MG63 (cell line): ENCODE measurements around the gene FASTK. TPM values are rescaled to one million over a fixed set of nuclear protein-coding genes. Genes with fewer than 3 reads are reported as not detected.

Experiments used
- DNase-seq: peaks from one replicate; pipeline ENCODE4 v3.0.0-alpha.2; 2020
- H3K27me3 ChIP-seq: fragments of 250-450 bp; sonication (Bioruptor Pico); 2 replicates; pipeline ENCODE4 v1.5.1; 2020; ENCODE audit warnings: mild to moderate bottlenecking, moderate library complexity
- H3K36me3 ChIP-seq: fragments of 250-450 bp; sonication (Bioruptor Pico); 2 replicates; pipeline ENCODE4 v1.5.1; 2020; ENCODE audit warnings: mild to moderate bottlenecking, moderate library complexity
- H3K4me3 ChIP-seq: fragments of 250-450 bp; sonication (Bioruptor Pico); 2 replicates; pipeline ENCODE4 v1.5.1; 2020; ENCODE audit warnings: mild to moderate bottlenecking, moderate library complexity
- H3K9me3 ChIP-seq: fragments of 250-450 bp; sonication (Bioruptor Pico); 2 replicates; pipeline ENCODE4 v1.5.1; 2020; ENCODE audit warnings: mild to moderate bottlenecking, moderate library complexity
- total RNA-seq: library from RNA; depleted of rRNA; stranded (reverse); fragments of >200 nt; shearing (Covaris generic); gene quantifications from 2 replicates; pipeline ENCODE4 v1.2.3, GENCODE V29; 2014; ENCODE audit warnings: low replicate concordance

FASTK gene
- total RNA-seq, 1 experiment from 2014 or later = 71.5 TPM

DNA sequence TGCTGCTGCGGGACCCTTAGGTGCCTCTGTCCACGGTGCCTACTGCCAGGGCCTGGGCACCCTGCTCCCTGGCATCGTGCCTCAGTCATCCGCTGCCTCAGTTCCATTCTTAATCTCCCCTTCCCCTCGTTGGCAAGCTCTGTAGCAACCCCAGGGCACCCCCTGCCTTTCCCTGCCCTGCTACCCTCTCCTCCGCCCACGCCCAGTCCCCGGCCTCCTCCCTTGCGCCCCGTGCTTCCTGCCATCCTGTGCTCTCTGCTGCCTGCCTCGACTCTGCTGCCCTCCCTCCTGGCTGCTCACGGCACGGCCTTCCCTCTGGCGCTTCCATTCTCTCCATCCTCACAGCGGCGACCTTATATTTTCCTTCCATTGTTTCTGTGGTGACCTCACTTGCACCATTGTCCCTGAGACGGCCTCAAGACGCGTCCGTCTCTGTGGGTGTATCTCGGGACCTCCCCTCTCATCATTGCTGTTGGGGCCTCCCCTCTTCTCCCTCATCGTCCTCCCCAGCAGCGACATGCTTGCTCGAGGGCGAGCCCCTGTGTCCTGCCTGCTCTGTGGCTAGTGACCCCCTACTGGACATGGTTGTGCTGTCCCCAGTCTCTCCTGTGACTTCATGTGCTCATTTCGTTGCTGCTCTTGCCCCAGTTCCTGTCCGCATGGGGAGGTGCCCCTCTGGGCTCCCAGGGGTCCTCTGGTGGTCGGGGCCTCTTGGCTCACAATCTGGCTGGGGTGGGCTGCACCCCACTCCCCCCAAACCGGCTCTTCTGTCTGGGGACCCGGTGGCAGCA lies 41.0 kb upstream of the FASTK start:
- H3K9me3 ChIP-seq = no peaks in the 10 kb centered on the region
- H3K27me3 ChIP-seq = no peaks in the 10 kb centered on the region
- no peak for DNase-seq
- H3K4me3 ChIP-seq = no peak overlapping the region
- H3K36me3 ChIP-seq = peaks cover 13% of the 10 kb centered on the region

DNA sequence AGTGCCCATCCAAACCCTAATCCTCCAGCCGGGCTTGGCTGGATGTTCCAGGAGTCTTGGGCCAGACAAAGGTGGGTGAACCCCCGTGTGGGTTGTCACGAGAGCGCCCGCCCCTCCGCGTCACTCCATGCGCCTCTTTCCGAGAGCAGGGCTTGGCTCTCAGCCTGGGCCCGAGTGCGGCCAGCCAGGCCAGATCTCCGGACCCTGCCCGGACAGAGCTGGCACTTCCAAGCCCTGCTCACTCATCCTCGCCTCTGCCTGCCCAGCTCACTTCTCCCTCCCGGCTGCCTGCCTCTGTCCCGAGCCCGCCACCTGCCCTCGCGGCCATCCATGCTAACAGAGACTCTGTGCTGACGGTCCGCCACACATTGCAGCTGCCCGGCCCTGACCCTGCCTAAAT lies 40.3 kb upstream of the FASTK start:
- H3K27me3 ChIP-seq = no peaks in the 10 kb centered on the region
- DNase-seq = no peak
- H3K36me3 ChIP-seq = peaks cover 13% of the 10 kb centered on the region
- H3K4me3 ChIP-seq = no peak overlapping the region
- no peaks in the 10 kb centered on the region for H3K9me3 ChIP-seq

GRCh38 chr7:151119902-151120301 lies 39.3 kb upstream of the FASTK start:
- no peak overlapping the region for H3K4me3 ChIP-seq
- peaks cover 13% of the 10 kb centered on the region for H3K36me3 ChIP-seq
- no peaks in the 10 kb centered on the region for H3K27me3 ChIP-seq
- no peaks in the 10 kb centered on the region for H3K9me3 ChIP-seq
- no peak for DNase-seq

- Histone ChIP-seq H3K27me3 (no peaks in the 10 kb centered on the region), H3K9me3 (no peaks in the 10 kb centered on the region), H3K4me3 (no peak overlapping the region), H3K36me3 (peaks cover 6% of the 10 kb centered on the region)
- DNase-seq = no peak
Observed at GRCh38 chr7:151119055-151119415, 38.4 kb upstream of the FASTK start.

DNA sequence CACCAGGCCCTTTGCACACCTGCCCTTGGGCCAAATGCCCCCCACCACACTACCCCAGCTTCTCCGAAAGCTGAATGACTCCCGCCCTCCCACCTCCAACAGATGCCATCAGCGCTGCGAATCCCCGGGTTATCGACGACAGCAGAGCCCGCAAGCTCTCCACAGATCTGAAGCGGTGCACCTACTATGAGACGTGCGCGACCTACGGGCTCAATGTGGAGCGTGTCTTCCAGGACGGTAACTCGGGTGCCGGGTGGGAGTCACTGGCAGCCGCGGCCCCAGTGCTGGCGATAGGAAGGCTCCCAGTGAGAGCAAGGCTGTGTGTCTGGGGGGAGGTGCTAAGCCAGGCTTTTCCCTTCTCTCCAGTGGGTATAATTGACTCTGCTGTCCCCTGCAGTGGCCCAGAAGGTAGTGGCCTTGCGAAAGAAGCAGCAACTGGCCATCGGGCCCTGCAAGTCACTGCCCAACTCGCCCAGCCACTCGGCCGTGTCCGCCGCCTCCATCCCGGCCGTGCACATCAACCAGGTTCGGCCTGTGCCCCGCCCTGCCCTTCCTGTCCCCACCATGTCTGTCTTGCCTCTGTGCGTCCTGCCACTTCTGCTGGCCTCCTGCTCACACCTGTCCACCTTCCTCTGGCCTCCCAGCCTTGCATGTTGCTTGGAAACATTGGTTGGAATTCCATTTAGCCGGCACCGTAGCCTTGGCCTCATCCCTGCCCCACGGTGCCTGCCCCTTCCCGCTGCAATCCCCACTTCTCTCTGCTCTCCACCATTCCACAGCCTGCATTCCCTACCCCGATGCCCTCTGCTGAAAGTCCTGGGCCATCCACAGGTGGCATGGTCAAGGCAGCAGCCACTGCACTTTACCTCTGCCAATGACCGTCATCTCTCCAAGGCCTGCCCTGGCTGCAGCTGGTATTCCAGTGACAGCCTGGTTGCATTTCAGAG lies 37.8 kb upstream of the FASTK start:
- H3K4me3 ChIP-seq = no peak overlapping the region
- DNase-seq = no peak
- no peaks in the 10 kb centered on the region for H3K27me3 ChIP-seq
- H3K36me3 ChIP-seq = peaks cover 3% of the 10 kb centered on the region
- H3K9me3 ChIP-seq = no peaks in the 10 kb centered on the region

DNA sequence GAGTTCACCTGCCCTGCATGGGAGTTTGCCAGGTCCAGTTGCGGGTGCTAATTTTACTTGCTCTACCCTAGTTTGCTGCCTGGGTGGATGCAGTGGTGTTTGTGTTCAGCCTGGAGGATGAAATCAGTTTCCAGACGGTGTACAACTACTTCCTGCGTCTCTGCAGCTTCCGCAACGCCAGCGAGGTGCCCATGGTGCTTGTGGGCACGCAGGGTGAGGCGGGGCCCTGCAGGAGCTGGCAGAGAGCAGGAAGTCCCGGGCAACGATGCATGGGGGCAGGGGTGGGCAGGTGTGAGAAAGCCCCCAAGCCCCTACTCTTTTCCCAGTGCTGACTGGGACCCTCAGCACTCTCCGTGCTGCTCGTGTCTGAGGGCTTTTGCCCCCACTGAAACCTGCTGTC lies 37.0 kb upstream of the FASTK start:
- DNase-seq = no peak
- Histone ChIP-seq H3K36me3 (peaks cover 3% of the 10 kb centered on the region), H3K9me3 (no peaks in the 10 kb centered on the region), H3K4me3 (no peak overlapping the region), H3K27me3 (no peaks in the 10 kb centered on the region)

DNA sequence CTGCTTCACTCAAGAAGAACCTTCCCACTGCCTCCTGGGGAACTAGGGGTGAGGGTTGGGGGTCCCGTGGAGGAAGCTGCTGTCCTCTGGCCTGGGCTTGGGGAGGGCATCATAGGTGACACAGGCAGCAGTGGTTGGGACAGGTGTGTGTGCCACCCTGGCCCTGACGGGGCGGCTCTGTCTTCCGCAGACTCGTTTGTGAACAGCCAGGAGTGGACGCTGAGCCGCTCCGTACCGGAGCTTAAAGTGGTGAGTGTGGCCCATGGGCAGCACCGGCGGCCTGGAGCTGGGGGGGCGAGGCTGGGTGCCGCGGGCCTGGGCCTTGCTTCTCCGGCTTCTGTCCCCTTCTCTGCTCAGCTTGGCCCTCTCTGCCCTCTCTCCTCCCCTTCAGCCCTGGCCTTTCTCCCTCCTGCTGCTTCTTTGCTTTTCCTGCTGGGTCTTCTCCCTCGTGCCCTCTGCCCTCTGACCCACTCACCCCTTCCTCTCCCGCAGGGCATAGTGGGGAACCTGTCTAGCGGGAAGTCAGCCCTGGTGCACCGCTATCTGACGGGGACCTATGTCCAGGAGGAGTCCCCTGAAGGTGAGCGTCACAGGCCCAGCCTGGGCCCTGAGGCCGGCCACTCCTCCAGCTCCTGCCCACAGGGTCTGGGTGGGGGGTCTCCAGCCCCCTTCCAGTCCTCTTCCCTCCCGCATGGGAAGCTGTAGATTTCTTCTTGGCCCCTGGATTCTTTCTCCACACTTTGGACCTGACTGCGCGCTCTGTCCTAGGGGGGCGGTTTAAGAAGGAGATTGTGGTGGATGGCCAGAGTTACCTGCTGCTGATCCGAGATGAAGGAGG lies 36.2 kb upstream of the FASTK start:
- H3K27me3 ChIP-seq = no peaks in the 10 kb centered on the region
- H3K4me3 ChIP-seq = no peak overlapping the region
- no peak for DNase-seq
- H3K9me3 ChIP-seq = no peaks in the 10 kb centered on the region
- H3K36me3 ChIP-seq = peaks cover 3% of the 10 kb centered on the region

- no peaks in the 10 kb centered on the region for H3K9me3 ChIP-seq
- no peaks in the 10 kb centered on the region for H3K27me3 ChIP-seq
- H3K4me3 ChIP-seq = no peak overlapping the region
- no peak for DNase-seq
- peaks cover 3% of the 10 kb centered on the region for H3K36me3 ChIP-seq
Observed at GRCh38 chr7:151115836-151116418, 35.3 kb upstream of the FASTK start.

GRCh38 chr7:151115121-151115835 lies 34.7 kb upstream of the FASTK start:
- no peak overlapping the region for H3K4me3 ChIP-seq
- H3K9me3 ChIP-seq = no peaks in the 10 kb centered on the region
- peaks cover 3% of the 10 kb centered on the region for H3K36me3 ChIP-seq
- H3K27me3 ChIP-seq = no peaks in the 10 kb centered on the region
- no peak for DNase-seq

DNA sequence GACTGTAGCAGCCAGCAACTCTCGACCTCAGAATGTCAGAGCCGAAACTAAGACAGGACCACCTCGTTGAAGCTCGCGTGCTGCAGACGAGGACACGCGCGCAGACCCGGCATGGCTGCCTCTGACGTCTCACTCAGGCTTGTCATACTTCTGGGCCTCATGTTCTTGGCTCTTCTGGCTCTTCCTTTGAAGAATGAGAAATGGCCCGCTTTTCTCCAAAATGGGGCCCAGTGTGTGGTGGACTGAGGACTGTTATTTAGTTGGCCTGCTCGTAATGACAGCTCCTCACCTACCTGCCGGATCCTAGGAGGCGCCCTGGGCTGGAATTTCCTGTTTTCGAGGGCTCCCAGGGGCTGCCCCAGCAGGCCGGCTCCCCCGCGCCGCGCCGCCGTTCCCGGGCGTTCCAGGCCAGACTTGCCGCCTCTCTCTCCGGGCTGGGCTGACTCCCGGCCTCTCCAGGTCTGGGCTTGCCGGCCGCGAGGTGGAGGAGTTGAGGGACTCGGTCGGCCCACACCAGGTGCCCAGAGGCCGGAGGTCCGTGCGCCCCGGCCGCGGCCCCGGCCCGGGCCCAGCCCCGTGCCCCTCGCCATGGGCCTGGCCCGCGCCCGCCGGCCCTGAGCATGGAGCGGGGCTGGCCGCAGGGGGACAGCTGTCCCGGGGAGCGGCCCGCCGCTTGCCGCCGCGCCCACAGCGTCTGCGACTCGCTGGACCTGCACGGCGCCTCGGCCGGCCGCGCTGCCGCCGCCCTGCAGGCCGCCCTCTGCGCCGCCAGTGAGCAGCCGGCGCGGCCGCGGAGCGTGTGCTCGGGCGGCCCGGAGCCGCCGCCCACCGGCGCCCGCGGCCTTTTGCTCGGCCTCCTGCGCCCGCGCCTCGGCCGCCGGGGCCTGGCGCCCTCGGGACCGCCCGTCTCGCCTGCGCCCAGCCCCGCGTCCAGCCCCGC lies 33.8 kb upstream of the FASTK start:
- DNase-seq = no peak
- H3K9me3 ChIP-seq = no peaks in the 10 kb centered on the region
- no peaks in the 10 kb centered on the region for H3K27me3 ChIP-seq
- H3K36me3 ChIP-seq = no peaks in the 10 kb centered on the region; the same call in none of the 2 replicates
- H3K4me3 ChIP-seq = no peak overlapping the region

DNA sequence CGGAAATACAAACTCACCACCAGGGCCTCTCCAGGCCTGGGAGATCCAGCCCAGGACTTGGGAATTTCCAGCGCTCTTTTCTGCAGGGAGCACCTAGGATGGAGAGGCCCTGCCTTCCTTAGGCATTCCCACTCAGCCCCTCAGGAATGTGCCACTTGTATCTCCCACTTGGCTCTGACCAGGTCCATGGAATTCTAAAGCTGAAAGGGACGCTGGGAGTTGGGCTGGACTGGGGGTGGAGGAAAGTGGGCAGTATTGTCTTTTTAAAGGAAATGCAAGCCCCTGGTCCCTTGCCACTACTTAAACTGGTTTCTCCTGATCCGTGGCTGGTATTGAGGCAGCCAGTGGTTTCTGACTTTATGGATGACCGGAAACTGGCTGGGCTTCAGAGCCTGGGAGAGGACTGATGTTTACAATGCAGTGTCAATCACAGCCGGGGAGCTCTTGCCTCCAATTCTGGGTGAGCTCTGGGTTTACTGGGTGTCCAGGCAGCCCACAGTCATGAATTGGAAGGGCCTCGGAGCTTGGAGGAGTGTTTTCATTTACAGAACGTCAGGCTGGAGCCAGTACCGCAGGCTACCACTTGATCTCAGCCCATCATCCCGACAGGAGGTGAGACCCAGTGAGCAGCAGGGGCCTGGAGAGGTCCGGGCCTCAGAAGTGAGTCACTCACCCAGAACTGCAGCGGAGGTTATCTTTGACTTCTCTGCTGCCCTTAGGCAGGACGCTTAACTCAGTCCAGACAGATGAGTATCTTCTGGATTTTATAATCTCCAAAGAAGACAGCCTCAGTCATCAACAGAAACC lies 32.9 kb upstream of the FASTK start:
- Histone ChIP-seq H3K36me3 (no peaks in the 10 kb centered on the region; the same call in 1 of the 2 replicates), H3K9me3 (no peaks in the 10 kb centered on the region), H3K4me3 (no peak overlapping the region), H3K27me3 (no peaks in the 10 kb centered on the region)
- peak; percentile 72 for DNase-seq

DNA sequence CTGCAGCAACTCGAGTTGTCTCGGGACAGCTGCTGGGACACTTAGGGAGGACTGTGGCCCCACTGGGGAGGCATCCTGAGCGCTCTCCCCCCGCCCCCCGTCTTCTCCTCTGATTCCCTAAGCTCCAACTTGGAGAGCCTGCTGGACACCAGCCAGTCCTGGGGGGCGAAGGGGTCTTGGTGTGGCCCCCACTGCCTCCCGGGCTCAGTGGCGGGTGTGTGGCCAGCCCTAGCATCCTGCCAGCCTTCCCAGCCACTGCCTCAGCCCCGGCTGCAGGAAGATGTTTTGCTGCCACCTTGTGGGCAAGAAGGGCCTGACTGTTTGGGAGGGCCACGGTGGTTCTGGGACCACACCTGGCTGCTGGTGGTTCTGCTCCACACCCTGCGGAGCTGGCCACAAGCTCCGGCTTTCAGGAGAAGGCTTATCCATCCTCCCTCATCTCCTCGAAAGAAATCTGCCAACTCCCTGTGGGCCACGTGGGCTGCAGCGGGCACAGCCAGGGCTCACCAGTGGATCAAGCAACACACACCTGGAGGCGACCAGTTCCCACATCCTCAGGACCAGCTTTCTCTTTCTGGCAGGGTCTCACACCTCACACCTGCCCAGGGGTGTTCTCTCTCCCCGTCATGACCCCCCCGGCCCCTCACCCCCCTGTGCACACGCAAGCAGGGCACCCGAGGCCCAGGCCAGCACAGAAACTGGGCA lies 30.5 kb upstream of the FASTK start:
- H3K36me3 ChIP-seq = no peaks in the 10 kb centered on the region; the same call in 1 of the 2 replicates

DNA sequence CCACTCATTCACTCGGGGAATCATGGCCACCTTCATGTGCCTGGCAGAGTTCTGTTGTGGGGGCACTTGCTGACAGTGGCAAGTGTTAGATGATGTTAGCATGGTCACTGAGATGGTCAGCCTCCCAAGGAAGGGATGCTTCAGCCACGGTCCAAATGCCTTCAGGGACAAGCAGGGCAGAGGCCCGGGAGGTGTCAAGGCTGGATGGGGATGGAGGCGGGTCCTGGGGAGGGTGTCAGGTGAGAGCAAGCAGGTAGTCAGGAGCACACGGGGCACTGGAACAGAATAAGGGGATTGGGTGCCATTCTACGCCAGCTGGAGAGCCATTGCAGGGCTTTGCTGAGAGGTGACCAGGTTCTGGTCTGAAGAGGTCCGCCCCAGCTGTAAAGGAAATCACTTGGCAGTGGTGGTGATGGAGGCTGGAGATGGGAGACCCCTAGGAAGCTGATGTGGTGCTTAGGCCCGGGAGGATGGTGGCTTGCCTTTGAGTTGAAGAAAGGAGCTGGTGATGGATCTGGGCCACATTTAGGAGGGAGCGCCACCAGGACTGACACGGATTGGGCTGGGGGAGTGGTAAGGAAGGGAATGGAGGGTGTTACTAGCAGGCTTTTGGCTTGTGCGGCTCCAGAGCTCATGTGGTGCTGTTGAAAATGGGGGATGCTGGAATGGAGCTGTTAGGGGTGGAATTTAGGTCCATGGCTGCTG lies 29.8 kb upstream of the FASTK start:
- Histone ChIP-seq H3K4me3 (no peak overlapping the region), H3K36me3 (no peaks in the 10 kb centered on the region; the same call in 1 of the 2 replicates), H3K27me3 (no peaks in the 10 kb centered on the region), H3K9me3 (no peaks in the 10 kb centered on the region)
- DNase-seq = no peak

More for the DNA sequence above, 30.5 kb upstream of the FASTK start:
- Histone ChIP-seq H3K4me3 (no peak overlapping the region), H3K27me3 (no peaks in the 10 kb centered on the region), H3K9me3 (no peaks in the 10 kb centered on the region)
- DNase-seq = peak; percentile 46
